ENCODE results near the gene CEP162.

The CEP162 gene

DNA sequence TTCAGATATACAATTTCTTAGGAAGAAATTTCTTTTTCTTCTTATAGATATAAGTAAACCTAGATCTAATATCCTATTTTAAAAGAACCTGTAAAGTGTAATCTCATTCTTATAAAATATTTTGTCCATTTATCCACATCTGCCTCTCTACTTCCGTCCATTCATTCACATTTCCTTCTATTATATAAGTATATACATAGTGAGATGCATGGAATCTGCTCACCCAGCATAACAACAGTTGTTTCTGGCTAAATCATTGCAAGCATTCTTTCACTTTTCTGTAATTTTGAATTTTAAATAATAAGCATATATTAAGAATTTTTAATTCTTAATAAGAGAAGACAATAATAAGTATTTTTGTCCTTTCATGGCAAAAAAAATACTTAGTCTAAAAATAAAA is 45.4 kb downstream of the CEP162 start:
- Histone ChIP-seq H3K27me3 (ENCODE audit: low read length) (no peaks in the 10 kb centered on the region), H3K4me2 (ENCODE audit: low read depth, low read length, poor library complexity, severe bottlenecking) (no peak overlapping the region)

DNA sequence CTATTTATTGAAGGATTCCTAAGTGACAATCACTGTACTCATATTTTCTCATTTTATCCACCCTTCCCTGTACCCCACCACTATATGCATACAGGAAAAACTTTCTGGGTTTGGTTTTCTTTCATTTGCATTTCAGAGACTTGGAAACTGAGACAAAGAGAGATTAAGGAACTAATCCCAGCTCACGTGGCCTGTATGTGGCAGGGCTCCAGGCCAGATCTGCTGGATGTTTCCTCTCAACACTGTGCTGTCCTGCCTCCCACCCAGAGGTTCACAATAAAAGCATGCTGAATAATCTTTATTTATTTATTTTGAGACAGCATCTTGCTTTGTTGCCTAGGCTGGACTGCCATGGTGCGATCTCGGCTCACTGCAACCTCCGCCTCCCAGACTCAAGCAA is 50.2 kb downstream of the CEP162 start:
- H3K9me2 ChIP-seq (replicated peaks; ENCODE audit: insufficient read depth, low read length): no peaks in the 10 kb centered on the region
- no peak for TF ChIP-seq EZH2phosphoT487 (conservative IDR thresholded peaks at IDR 0.05; ENCODE audit: low read length)
- TF ChIP-seq, protein P1, sequence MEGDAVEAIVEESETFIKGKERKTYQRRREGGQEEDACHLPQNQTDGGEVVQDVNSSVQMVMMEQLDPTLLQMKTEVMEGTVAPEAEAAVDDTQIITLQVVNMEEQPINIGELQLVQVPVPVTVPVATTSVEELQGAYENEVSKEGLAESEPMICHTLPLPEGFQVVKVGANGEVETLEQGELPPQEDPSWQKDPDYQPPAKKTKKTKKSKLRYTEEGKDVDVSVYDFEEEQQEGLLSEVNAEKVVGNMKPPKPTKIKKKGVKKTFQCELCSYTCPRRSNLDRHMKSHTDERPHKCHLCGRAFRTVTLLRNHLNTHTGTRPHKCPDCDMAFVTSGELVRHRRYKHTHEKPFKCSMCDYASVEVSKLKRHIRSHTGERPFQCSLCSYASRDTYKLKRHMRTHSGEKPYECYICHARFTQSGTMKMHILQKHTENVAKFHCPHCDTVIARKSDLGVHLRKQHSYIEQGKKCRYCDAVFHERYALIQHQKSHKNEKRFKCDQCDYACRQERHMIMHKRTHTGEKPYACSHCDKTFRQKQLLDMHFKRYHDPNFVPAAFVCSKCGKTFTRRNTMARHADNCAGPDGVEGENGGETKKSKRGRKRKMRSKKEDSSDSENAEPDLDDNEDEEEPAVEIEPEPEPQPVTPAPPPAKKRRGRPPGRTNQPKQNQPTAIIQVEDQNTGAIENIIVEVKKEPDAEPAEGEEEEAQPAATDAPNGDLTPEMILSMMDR (IDR thresholded peaks at IDR 0.05; ENCODE audit: insufficient read depth, low read length, poor library complexity, severe bottlenecking): no peak
- H3K9ac ChIP-seq (ENCODE audit: low read length): no peak overlapping the region

More for the DNA sequence above, 45.4 kb downstream of the CEP162 start:
- no peaks in the 10 kb centered on the region for H3K9me3 ChIP-seq (ENCODE audit: insufficient read depth, low read length)
- H4K20me1 ChIP-seq (ENCODE audit: low read depth, low read length): no peaks in the 10 kb centered on the region
- no peaks in the 10 kb centered on the region; the same call in 1 of the 2 replicates for H3K36me3 ChIP-seq (ENCODE audit: low read length)
- H3F3A ChIP-seq (ENCODE audit: insufficient read depth): no peaks in the 10 kb centered on the region
- no peak overlapping the region for H2AFZ ChIP-seq (ENCODE audit: low read depth, low read length, severe bottlenecking)
- H3K9me2 ChIP-seq (replicated peaks; ENCODE audit: insufficient read depth, low read length): no peaks in the 10 kb centered on the region
- no peak overlapping the region for H3K27ac ChIP-seq (ENCODE audit: low read depth, low read length)
- H3K9ac ChIP-seq (ENCODE audit: low read length): no peak overlapping the region
- H3K4me3 ChIP-seq (ENCODE audit: insufficient read depth, low read length, poor library complexity, severe bottlenecking): no peak overlapping the region
- no peaks in the 10 kb centered on the region for H3K79me2 ChIP-seq (ENCODE audit: insufficient read depth, low read length)
- TF ChIP-seq EZH2phosphoT487 (conservative IDR thresholded peaks at IDR 0.05; ENCODE audit: low read length): no peak
- TF ChIP-seq, protein P1 (IDR thresholded peaks at IDR 0.05; ENCODE audit: insufficient read depth, low read length, poor library complexity, severe bottlenecking): no peak

DNA sequence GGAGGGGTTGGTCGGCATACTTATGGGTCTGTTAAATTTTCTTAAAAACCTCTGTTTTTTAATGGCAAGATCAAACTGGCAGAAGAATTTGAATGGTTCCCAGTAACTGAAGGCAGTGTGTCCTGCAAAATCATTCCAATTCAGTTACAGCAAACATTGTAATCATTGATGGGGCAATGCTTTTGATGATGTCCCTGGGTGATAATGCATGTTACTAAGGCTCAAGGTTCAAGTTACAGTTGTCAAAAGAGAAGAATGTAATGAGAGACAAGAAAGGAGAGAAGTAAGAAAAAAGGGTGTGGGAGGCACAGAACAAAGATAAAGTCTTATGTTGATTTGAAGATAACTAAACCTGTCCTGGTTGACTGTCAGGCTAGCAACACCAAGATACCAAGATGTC is 54.9 kb downstream of the CEP162 start:
- H3K4me3 ChIP-seq (ENCODE audit: insufficient read depth, low read length, poor library complexity, severe bottlenecking): no peak overlapping the region
- no peak for TF ChIP-seq EZH2phosphoT487 (conservative IDR thresholded peaks at IDR 0.05; ENCODE audit: low read length)
- TF ChIP-seq, protein P1 (IDR thresholded peaks at IDR 0.05; ENCODE audit: insufficient read depth, low read length, poor library complexity, severe bottlenecking): no peak
- no peaks in the 10 kb centered on the region for H3K9me2 ChIP-seq (replicated peaks; ENCODE audit: insufficient read depth, low read length)
- H3K79me2 ChIP-seq (ENCODE audit: insufficient read depth, low read length): no peaks in the 10 kb centered on the region
- no peak overlapping the region for H3K27ac ChIP-seq (ENCODE audit: low read depth, low read length)
- no peaks in the 10 kb centered on the region for H4K20me1 ChIP-seq (ENCODE audit: low read depth, low read length)
- no peak overlapping the region for H2AFZ ChIP-seq (ENCODE audit: low read depth, low read length, severe bottlenecking)
- H3K27me3 ChIP-seq (ENCODE audit: low read length): no peaks in the 10 kb centered on the region
- H3K4me2 ChIP-seq (ENCODE audit: low read depth, low read length, poor library complexity, severe bottlenecking): no peak overlapping the region
- H3K9me3 ChIP-seq (ENCODE audit: insufficient read depth, low read length): no peaks in the 10 kb centered on the region
- no peak overlapping the region for H3K9ac ChIP-seq (ENCODE audit: low read length)
- H3K36me3 ChIP-seq (ENCODE audit: low read length): peaks cover 3% of the 10 kb centered on the region; the same call in 1 of the 2 replicates
- no peaks in the 10 kb centered on the region; the same call in 1 of the 2 replicates for H3F3A ChIP-seq (ENCODE audit: insufficient read depth)

More for the DNA sequence above, 50.2 kb downstream of the CEP162 start:
- H3K4me3 ChIP-seq (ENCODE audit: insufficient read depth, low read length, poor library complexity, severe bottlenecking): no peak overlapping the region
- no peaks in the 10 kb centered on the region for H3K79me2 ChIP-seq (ENCODE audit: insufficient read depth, low read length)
- H4K20me1 ChIP-seq (ENCODE audit: low read depth, low read length): no peaks in the 10 kb centered on the region
- no peak overlapping the region for H2AFZ ChIP-seq (ENCODE audit: low read depth, low read length, severe bottlenecking)
- H3K9me3 ChIP-seq (ENCODE audit: insufficient read depth, low read length): no peaks in the 10 kb centered on the region
- no peaks in the 10 kb centered on the region for H3K36me3 ChIP-seq (ENCODE audit: low read length)
- no peaks in the 10 kb centered on the region for H3F3A ChIP-seq (ENCODE audit: insufficient read depth)
- H3K27me3 ChIP-seq (ENCODE audit: low read length): no peaks in the 10 kb centered on the region
- no peak overlapping the region for H3K27ac ChIP-seq (ENCODE audit: low read depth, low read length)
- H3K4me2 ChIP-seq (ENCODE audit: low read depth, low read length, poor library complexity, severe bottlenecking): no peak overlapping the region
